Suprapubic skin (tissue), 3 donors: ENCODE data around the gene SRA1.

Source experiments
- CTCF ChIP-seq, 2 donors: fragments of 200-600 bp in 1 of 2; fragments of 450-650 bp in 1 of 2; sonication (generic) in 1 of 2; IDR thresholded peaks; one replicate each; pipeline ENCODE4 v1.5.1; 2016 to 2019; ENCODE audit warnings: antibody characterized with exemption in 2 of 2, mild to moderate bottlenecking in 1 of 2, moderate library complexity in 1 of 2
- POLR2AphosphoS5 ChIP-seq, 3 donors: sonication (generic); formaldehyde crosslinking; IDR thresholded peaks; one replicate each; pipeline ENCODE4 v1.6.1; 2017; ENCODE audit warnings: antibody characterized with exemption in 3 of 3

GRCh38 chr5:140556438-140556837 is 835 bp downstream of the SRA1 start:
- TF ChIP-seq CTCF (IDR thresholded peaks at IDR 0.05), result no peak
- TF ChIP-seq POLR2AphosphoS5 (IDR thresholded peaks at IDR 0.05), result no peak
